ENCODE measurements around the gene HBS1L.
A peak's percentile ranks its signal among the peaks of the same experiment; 100 is the strongest.

HBS1L gene

DNA sequence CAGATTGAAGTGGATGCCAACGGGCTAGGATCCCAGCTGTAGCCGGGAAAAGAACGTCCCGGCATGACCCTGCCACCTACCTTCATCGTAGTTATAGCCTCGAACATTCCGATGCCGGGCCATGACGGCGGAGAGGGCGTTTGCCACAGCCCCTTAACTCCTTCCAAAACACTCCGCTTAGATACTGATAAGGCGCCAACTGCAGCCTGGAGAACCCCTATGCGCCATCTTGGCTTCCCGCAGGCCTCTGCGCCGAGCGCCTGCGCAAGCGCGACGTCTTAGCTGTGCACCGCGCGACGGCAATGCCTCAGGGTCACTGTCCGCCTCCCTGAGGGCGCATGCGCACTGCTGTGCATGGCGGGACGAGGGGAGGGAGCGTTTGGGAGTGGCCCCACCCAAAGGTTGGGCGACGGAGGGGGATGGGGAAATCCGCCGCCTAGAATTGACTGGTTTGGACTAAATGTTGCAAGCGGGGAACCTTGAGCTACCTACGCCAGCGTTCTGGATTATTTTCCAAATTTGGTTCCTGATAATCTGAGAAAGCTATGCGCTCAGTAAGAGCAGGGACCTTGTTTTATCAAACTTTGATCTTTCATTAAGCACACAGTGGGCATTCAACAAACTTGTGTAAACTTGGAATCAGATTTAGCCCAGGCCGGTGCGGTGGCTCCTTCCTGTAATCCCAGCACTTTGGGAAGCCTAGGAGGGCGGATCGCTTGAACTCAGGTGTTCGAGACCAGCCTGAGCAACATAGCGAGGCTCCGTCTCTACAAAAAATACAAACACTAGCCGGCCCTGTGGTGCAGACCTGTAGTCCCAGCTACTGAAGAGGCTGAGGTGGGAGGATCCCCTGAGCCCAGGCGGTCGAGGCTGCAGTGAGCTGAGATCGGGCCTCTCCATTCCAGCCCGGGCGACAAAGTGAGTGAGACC lies at the start of gene HBS1L:
HBS1L (minus strand) TSS at position 254 of the 930 bp plus-strand sequence; CDS start at position 123, 131 bp downstream.
- peak; percentile 98 for DNase-seq (ENCODE audit: low spot score)

DNA sequence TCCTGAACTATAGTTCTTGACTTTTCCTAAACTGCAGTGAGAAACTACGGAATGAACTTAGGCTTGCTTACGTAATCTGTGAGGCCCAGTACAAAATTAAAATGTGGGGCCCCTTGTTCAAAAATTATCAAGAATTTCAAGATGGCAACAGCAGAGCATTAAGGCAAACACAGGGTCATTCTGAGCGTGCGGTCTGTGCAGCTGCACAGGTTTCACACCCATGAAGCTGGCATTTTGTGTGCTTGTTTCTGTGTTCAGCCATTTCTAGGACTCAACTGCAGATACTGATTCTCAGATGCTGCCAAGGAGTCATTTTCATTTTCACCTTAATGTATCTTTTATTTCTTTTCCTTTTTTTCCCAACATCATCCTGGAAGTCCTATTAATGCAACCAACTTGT lies 49.6 kb upstream of the HBS1L start:
- no peak for DNase-seq (ENCODE audit: low spot score)

DNA sequence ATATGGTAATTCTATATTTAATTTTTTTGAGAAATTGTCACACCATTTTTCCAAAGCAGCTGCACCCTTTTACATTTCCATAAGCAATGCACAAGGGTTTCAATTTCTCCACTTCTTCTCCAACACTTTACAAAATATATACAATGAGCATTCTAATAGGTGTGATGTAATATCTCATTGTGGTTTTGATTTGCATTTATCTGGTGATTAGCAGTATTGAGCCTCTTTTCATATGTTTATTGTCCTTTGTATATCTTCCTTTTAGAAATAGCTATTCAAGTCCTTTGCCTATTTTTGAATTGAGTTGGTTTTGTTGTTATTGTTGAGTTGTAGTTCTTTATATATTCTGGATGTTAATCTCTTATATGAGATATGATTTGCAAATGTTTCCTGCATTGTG lies 47.6 kb upstream of the HBS1L start:
- DNase-seq (ENCODE audit: low spot score) = no peak

DNA sequence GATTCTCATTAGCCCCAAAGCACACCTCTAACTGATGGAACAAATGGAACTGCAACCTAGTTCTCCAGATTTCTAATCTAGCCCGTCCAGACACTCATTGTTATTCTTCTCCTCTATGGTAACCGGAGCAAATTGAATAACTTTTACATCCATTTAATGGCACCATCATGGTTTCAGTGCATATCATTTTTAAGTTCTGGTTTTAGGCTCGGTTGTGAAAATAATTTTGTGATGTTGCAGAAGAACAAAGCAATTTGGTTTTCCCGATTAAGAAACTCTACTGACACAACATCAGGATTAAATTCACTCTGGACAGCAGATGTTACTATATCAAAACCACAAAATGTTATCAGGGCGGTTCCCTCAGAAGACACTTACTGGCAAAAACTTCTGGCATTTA lies 42.5 kb upstream of the HBS1L start:
- no peak for DNase-seq (ENCODE audit: low spot score)

DNA sequence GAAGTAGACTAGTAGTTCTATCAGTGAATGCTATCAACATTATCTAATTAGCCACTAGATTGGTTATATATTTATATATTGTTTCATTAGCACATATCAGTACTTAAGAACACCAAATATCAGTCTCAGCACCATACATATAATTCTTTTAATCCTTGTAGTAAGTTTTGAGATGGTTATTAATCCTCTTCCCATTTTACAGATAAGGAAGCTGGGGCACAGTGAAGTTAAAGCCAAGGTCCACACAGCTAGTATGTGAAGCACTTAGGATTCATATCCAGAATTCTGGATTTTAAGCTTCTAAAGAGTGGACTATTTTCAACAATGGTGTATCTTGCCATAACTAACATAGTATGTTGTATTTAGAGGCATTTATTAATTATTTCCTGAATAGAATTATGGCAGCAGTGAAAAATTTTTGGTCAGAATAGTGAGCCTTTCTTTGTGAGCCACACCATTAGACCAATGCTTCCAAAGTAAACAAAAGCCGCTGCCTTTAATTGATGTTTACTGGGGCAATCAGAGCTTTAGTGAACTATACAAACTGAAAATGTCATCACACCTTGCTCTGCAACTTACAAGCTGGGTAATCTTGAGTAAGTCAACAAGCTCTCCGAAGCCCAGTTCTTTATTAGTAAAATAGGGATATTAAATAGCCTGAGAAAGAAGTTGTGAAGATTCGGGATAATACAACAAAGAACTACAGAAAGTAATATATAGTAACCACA lies 41.9 kb upstream of the HBS1L start:
- no peak for DNase-seq (ENCODE audit: low spot score)

DNA sequence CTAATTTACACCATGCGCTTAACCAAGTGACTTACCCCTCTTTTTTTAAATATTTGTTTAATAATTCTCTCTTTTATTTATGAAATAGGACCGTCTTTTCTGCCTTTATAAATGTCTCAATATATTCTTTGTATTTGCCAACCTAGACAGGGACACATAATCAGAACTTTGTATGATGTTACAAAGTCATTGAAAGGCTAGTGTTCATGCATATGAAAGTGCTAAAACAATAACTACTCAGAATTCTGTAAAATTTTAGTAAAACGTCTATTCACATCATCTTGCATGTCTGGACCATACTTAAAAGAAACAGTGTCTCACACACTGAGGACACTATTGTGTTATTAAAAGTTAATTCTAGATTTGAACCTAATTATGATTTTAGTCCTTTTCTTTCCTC lies 41.1 kb upstream of the HBS1L start:
- DNase-seq (ENCODE audit: low spot score) = no peak

DNA sequence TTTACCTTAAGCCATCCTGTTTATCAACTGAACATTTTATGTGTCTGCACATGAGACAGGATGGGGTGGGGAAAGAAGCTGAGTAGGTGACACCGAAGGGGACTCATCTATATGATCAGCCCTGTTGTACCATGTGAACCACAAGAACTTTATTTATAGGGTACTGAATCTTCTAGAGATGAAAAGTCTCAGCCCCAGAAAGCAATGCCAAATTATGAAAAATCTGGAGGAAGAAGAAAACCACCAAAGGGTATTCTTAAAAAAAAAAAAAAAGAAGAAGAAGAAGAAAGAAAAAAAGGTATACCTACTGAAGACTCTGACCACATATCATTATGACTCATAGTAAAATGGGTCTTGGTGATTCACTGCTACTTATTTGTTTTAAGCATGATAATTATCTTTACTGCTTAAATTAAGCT lies 39.8 kb upstream of the HBS1L start:
- DNase-seq (ENCODE audit: low spot score) = no peak

DNA sequence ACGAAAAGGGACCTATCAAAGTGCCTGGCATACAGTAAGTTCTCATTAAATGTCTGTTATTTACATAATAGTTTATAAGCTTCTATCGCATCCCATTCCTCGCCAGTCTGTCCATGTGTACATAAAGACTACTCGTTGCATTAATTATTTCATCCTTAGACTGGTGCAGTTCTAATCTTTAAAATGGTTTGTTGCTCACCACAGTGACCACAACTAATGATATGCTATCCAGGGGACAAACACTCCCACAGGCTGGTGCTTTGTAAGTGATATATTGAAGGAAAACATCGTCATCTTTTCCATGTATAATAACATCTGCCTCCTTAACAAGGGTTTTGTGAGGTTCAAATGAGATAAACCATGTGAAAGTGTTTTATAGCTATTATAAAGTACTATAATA lies 39.0 kb upstream of the HBS1L start:
- no peak for DNase-seq (ENCODE audit: low spot score)

DNA sequence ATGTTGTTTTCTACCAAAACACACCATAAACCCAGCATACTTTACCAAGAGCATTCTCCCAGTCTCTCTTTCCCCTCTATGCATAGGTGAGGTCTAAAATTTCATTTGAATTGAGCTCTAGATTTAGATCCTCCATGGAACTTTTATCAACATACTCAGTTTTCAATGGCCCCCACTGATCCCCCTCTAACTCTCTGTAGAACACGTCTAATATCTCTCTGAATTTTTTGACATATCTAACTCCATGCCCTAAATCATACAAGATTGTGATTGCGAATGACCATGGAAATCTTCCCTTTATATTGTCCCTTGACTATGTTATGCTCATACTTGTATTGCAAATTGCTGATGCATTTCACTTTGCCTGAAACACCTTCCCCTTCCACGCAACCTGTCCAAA lies 38.1 kb upstream of the HBS1L start:
- DNase-seq (ENCODE audit: low spot score) = no peak

DNA sequence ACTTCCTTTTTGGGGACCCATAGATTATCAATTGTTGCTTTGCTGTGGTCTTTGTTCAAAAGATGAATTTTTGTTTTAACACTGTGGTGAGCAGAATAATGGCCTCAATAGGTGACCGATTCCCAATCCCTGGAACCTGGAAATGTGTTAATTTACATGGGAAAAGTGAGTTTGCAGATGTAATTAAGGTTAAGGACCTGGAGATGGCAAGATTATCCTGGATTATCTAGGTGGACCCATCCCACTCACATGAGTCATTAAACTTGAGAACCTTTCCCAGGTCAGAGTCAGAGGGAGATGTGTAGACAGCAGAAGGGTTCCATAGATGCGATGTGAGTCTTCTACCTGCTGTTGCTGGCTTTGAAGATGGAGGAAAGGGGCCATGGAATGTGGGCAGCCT lies 36.2 kb upstream of the HBS1L start:
- no peak for DNase-seq (ENCODE audit: low spot score)

DNA sequence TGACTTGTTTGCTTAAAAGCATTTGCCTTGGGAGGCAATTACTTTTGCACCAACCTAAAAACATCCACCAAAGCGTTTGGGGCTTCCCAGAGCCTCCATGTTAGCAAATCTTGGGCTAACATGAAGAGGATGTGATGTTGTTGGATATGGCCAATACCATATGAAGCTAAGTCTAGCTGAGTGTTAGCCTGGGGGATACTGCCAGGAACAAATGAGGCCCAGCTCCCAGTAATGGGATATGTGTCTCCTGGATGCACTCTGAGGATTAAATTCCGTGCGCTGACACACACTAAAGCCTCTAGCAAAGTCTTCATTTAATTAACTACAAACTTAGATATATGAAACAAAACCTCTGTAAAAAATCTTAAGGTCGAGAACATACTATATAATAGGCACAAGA lies 35.3 kb upstream of the HBS1L start:
- no peak for DNase-seq (ENCODE audit: low spot score)

DNA sequence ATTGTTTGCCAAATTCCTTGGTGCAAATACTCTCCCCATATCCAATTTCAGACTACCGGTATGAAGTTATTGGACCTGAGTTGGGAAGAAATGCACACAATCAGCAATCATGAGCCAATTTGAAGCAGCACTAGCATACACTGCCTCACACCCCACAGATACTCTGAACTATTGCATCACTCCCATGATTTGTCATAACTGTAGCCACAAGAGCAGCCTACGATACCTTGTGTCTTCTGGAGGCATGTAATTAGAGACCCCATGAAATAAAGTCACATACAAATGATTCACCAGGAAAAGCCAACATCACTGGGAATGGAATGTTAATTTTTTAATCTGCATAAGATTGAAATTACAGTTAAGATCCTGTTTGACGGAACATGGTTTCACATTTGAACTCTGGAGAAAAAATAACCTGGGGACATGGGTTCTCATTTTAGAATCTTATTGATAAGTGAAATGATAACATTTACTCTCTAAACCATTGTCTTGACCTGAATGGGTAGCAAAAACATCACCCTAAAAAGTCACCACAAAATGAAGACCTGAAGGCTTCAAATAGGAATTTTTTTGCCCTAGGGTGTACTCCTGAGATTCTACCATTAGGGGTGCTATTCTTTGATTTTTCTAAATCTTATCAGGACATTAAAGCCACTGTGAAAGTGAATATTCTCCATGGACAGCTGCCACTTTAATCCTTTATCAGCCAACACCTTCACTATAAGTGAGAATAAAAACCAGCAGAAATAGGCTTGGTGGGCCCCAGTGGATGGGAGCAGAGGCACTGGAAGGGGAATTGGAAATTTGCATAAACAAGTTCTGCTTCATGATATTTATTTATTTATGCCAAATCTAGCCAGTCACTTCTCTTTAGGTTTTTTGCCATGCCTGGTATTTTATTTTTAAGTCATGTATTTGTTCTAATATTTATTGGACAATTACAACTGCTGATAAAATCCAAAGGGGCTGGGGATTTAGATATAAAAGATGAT lies 34.5 kb upstream of the HBS1L start:
- DNase-seq (ENCODE audit: low spot score) = no peak

DNA sequence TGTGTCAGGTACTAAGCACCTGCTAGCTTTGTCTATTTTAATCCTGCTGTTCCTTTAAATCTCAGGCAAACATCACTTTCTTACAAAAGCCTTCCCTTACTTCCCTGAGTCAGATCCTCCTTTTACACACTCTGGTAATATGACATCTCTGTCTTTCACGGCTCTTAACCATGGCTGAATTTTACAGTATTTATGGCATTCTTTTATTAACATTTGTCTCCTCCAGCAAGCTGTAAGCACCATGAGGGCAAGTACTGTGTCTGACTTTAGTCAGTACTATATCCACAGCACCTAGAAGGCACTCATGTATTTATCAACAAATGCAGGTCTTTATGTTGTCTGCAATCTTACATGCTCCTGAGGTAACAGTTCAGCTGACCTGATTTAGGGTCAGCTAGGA lies 33.7 kb upstream of the HBS1L start:
- no peak for DNase-seq (ENCODE audit: low spot score)

DNA sequence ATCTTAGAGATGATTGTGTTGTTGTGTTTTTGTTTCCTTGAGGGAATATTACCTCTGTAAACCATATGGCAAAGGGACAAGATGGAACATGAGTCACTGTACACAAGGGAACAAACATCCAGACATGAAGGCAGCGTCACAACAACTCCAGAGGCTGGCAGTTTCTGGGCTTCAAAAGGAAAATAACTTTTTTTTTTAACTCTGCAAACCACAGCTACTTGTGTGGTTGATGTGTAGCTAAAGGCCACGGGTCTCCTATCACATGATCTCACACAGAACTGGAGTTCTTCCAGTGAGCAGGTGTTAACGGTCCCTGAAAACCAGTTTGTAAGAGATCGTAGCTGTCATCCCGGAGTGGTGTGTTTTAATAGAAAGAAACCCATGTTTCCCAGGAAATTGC lies 33.2 kb upstream of the HBS1L start:
- DNase-seq (ENCODE audit: low spot score) = no peak

DNA sequence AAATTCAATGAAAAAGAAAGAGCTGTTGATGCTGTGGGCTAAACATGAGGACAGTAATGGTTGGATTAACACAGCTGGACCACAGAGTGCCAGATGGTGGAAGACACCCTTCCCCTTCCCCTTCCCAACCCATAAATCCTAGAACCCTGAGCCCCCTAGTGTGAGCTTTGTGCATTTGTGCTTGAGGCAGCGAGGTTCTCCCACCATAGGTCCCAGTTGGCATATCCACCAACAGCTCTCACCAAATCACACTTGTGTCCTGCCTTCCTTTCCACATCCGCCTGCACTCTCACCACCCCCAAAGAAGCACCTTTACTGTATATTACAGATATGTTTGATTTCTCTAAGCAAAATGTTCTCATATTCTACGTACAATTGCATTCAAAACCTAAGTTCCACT lies 32.8 kb upstream of the HBS1L start:
- DNase-seq (ENCODE audit: low spot score) = no peak

DNA sequence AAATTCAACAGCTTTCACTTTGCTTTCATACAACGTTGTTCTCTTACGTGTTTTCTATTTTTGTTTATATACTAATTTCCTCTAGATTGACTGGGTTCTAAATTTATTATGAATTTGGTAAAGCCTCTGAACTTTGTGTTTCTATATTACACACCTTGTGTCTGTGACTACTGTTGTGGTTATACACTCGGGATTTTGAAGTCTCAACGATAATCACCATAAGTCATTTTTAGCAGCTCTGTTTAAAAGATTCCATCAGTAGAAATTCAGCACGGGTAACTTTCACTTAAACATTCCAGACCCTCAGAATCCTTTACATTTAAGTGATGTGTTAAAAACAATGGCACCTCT lies 31.8 kb upstream of the HBS1L start:
- no peak for DNase-seq (ENCODE audit: low spot score)

DNA sequence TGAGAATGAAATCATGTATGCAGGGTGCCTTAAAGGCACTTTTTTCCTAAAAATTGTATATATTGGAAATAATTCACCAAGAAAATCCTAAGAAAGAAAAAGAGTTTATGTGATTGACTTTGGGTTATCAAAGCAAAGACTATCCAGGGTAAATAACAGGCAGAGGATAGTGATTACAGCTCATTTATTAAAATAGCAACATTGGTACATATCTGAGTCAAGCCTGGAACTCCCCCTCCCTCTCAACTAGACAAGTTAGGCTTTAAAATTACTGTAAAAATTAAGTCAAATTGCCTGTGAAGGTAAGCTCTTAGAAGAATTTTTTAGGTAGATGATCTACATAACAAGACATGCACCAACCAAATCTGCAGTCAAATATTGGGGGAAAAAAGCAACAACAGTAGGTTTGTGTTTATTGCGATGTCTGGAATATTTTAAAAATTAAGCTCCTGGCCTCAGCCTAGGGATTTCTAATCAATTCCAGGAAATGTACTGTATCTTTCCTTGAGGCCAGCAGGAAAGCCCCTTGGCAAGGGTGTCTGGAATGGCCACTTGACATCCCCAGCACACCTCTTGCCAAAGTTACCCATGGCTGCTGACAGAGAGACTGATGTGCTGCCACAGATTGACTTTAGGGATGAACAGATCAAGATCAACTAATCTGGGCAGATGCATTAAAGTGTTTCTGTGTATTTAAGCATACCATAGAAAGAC lies 31.2 kb upstream of the HBS1L start:
- DNase-seq (ENCODE audit: low spot score) = no peak

DNA sequence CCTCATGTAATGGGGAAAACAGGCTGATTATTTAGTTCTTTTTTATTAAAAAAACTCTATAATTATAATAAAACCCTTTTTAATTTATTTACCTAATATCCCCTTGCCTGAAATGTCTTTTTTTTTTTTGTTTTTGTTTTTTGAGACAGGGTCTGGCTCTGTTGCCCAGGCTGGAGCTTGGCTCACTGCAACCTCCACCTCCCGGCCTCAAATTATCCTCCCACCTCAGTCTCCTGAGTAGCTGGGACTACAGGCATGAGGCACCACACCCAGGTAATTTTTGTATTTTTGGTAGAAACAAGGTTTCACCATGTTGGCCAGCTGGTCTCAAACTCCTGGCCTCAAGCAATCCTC lies 30.3 kb upstream of the HBS1L start:
- DNase-seq (ENCODE audit: low spot score) = no peak

DNA sequence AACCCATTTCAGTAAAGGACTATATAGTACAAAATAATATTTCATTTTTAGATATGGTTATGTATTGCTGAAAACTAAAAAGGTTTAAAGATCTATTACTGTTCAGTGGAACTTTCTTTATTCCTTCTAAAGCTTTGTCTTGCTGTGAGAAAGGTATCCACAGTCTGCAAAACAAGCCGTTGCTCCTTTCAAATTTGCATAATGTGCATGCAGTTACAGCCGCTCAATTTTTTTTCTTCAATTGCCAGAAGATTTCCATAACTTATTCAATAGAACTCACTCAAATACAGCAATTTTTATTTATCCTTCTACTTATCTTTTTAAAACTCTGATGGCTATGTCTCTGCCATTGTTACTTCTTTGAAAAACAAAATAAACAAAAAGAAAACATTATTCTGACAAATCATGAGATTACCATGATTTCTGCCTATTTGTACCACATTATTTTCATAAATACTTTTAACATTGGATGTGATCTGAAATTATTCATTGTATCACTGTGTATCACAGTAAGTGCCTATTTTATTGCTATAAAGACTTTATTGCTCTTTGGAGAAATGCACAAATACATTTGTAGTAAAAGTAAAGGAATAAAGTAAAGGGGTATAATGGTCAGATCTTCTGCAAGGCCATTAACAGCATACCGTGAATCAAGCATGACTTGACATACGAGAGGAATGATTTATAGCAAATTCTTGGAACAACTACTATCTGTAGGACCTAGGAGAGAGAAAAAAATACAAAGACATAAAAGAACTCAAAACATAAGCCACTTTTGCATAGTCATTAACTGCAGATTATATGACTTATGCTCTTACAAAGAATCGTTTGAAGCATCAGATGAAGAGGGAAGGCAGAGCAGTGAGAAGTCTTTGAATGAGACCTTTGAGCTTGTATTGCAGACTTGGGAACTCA lies 29.6 kb upstream of the HBS1L start:
- no peak for DNase-seq (ENCODE audit: low spot score)

DNA sequence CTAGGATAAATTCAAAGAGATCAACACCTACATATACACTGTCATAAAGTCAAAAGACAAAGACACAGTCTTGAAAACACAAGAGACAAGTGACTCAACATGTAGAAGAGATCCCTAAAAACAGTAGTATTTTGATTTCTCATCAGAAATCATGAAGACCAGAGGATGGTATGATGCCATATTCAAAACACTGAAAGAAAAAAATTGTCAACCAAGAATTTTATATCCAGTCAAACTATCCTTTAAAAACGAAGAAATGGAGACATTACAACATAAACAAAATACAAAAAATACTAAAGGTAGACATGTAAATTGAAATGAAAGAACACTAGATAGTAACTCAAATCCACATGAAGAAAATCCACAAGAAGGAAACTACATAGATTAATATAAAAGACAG lies 27.3 kb upstream of the HBS1L start:
- no peak for DNase-seq (ENCODE audit: low spot score)

DNA sequence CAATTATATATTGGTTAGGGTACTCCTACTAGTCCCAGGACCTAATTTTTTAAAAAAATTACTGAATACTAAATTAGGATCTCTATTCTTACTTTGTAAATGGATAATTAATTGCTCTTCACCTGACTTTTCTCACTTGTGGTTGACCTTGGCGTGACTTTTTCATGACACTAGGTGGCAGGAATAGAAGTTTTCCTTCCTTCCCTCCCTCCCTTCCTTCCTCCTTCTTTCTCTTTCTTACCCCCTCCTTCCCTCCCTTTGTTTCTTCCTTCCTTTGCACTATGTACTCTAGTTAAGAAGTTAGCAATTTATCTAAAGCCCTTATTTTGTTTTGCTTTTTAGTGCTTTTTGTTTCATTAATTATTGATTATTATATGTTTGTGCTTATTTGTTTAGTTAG lies 20.4 kb upstream of the HBS1L start:
- DNase-seq (ENCODE audit: low spot score) = no peak

Data from putamen (tissue), 1 donor.